ENCODE measurements around the gene LGR5.

DNA sequence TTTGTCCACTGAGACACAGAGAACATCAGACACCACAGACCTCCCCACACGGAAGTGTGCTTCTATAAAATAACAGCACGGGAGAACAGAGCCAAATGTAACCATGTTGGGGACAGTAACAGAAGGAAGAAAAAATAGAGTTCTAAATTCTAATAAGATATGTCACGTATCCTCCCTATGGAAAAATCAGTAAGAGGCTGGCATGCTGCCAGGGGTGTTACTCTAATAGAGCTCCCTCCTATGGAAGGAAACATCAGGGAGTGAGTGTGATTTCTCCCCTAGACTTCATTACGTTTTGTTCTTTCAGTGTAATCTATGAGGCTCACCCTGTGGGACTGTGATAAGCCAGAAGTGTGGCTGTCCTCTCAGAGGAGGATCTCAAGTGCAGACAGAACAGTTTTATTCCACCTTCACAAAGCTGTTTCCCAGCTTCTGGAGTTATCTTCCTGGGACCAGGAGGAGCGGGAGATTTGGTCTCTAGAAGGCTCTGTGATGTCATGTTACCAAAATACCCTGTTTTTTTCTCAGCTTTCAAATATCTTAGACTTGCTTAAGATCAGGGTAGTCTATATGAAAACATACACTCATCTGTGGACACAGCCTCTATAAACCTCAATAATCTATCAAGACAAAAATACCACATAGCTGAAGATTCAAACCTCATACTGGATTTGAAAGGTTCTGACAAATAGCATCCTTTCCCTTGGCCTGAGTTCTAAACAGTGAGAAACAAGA, 154.8 kb downstream of the LGR5 start:
- no peak for TF ChIP-seq CTCF (conservative IDR thresholded peaks at IDR 0.05; ENCODE audit: low read depth, low read length)
- no peak for TF ChIP-seq EZH2 (IDR thresholded peaks at IDR 0.05; ENCODE audit: low read length, unreplicated experiment)
- TF ChIP-seq EZH2phosphoT487 (IDR thresholded peaks at IDR 0.05; ENCODE audit: borderline replicate concordance, low read length): no peak

All from PC-3 (cell line).